GM13976 (cell line): ENCODE data around the gene OR11H6.
A peak's percentile ranks its signal among the peaks of the same experiment; 100 is the strongest.
"Not testable (repeated sequence)": the region's sequence is repeated elsewhere in the genome, so short reads cannot be mapped to it uniquely, and the experiment has no call there.

ENCODE experiments used
- DNase-seq: peaks from one replicate; pipeline ENCODE4 v3.0.0; 2012; ENCODE audit warnings: low spot score
- in situ Hi-C: fragments of 300-500 bp; cut with MboI; formaldehyde crosslinking; loops from one replicate; pipeline ENCODE4 v1.12.0; 2022; ENCODE audit warnings: low sequenced_read_pairs, mixed read lengths, inconsistent platforms; ENCODE audit not compliant: unreplicated experiment
- TF ChIP-seq, protein P1 (sequence below): IDR thresholded peaks from 2 replicates; pipeline ENCODE4 v1.5.1; 2012; ENCODE audit warnings: borderline replicate concordance, mild to moderate bottlenecking; ENCODE audit not compliant: insufficient read depth; ENCODE audit errors: extremely low read depth, missing control alignments, control extremely low read depth

The OR11H6 gene

DNA sequence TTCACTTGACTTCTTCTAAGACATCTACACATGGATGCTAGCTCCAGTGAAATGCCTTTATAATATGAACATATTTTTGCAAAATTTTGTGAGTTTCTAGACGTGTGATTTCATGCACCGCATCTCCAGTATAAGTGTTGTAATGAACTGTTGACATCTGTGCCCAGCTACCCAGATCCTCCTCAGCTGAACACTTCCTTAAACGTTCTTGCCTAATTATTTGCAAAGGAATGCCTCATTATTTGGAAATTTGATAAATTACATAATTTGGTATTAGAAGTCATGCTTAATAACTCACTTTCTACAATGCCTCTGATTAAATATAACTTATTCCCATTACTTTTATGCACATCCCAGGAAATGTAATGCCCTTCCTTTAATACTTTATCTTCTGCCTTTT, 18.8 kb upstream of the OR11H6 start:
- in situ Hi-C loops: no loop called here
- no peak for DNase-seq
- TF ChIP-seq, protein P1, sequence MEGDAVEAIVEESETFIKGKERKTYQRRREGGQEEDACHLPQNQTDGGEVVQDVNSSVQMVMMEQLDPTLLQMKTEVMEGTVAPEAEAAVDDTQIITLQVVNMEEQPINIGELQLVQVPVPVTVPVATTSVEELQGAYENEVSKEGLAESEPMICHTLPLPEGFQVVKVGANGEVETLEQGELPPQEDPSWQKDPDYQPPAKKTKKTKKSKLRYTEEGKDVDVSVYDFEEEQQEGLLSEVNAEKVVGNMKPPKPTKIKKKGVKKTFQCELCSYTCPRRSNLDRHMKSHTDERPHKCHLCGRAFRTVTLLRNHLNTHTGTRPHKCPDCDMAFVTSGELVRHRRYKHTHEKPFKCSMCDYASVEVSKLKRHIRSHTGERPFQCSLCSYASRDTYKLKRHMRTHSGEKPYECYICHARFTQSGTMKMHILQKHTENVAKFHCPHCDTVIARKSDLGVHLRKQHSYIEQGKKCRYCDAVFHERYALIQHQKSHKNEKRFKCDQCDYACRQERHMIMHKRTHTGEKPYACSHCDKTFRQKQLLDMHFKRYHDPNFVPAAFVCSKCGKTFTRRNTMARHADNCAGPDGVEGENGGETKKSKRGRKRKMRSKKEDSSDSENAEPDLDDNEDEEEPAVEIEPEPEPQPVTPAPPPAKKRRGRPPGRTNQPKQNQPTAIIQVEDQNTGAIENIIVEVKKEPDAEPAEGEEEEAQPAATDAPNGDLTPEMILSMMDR: no peak

DNA sequence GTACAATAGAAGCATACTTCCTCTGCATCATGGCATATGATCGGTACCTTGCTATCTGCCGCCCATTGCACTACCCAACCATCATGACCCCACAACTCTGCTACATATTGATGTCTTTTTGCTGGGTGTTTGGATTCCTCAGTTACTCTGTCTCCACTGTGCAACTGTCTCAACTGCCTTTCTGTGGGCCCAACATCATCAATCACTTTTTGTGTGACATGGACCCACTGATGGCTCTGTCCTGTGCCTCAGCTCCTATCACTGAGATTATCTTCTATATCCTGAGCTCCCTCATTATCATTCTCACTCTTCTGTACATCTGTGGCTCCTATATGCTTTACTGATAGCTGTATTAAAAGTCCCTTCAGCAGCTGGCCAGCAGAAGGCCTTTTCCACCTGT, 13.9 kb upstream of the OR11H6 start:
- TF ChIP-seq, protein P1: no peak
- in situ Hi-C loops: no loop called here
- DNase-seq: no peak

DNA sequence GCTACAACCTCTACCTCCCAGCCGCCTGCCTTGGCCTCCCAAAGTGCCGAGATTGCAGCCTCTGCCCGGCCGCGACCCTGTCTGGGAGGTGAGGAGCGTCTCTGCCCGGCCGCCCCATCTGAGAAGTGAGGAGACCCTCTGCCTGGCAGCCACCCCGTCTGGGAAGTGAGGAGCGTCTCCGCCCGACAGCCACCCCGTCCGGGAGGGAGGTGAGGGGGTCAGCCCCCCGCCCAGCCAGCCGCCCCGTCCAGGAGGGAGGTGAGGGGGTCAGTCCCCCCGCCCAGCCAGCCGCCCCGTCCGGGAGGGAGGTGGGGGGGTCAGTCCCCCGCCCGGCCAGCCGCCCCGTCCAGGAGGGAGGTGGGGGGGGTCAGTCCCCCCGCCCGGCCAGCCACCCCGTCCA, 11.1 kb upstream of the OR11H6 start:
- in situ Hi-C loops, DNase-seq: not testable (repeated sequence)

DNA sequence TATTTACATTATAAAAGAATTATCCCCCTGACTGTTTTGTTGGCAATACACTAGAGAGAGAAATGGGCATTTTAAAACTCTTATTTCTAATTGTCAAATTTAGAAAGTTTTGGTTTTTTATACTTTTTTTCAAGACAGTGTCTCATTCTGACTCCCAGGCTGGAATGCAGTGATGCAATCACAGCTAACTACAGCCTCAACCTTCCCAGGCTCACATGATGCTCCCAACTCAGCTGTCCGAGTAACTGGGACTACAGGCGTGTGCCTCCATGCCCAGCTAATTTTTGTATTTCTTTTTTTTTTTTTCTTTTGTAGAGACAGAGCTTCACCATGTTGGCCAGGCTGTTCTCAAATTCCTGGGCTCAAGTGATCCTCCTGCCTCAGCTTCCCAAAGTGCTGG, 8.3 kb upstream of the OR11H6 start:
- DNase-seq: no peak
- TF ChIP-seq, protein P1: no peak
- in situ Hi-C loops: no loop called here

DNA sequence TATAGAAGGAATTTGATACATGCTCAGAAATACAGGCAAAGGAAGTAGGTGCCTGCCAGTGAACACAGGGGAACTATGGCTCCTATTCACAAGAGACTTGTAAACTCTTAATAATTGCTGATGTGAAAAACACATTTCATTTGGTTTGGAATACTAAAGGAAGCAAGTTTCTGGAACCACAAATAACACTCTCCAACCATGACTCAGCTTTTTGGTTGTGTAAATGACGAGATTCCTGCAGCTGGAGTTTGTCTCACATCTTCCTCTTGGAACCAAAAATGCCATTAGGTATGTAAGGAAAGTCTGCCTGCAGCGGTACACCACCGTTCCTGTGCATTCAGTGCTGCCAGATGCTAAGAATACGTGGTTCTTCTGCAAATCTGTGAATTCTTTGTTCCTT, 4.5 kb upstream of the OR11H6 start:
- in situ Hi-C loops: no loop called here
- no peak for DNase-seq
- TF ChIP-seq, protein P1: no peak

DNA sequence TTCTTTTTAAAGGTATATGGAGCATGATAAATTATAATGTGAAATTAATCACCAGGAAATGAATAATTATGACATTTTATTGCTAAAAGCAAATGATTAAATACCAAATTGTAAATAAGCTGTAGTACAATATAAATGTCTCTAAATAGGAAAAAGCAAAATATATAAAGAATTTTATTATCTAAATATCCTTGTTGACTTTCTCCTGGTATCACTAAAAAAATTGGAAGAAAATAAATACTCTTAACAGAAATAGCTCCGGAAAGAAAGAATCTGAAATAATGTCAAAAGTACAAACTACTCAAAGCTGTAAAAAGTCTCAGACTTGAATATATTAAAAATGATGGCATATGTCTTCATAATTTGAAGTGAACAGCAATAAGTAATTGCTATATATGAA, 5.2 kb downstream of the OR11H6 start, which contains the start of gene OR11H7:
Gene OR11H7, plus strand, starts transcription at position 301 of the 400 bp plus-strand sequence.
- TF ChIP-seq, protein P1: no peak
- no peak for DNase-seq
- in situ Hi-C loops: no loop called here

DNA sequence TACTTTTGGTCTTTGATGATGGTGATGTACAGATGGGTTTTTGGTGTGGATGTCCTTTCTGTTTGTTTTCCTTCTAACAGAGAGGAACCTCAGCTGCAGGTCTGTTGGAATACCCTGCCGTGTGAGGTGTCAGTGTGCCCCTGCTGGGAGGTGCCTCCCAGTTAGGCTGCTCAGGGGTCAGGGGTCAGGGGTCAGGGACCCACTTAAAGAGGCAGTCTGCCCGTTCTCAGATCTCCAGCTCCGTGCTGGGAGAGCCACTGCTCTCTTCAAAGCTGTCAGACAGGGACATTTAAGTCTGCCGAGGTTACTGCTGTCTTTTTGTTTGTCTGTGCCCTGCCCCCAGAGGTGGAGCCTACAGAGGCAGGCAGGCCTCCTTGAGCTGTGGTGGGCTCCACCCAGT, 11.9 kb downstream of the OR11H6 start:
- in situ Hi-C loops, DNase-seq: not testable (repeated sequence)

DNA sequence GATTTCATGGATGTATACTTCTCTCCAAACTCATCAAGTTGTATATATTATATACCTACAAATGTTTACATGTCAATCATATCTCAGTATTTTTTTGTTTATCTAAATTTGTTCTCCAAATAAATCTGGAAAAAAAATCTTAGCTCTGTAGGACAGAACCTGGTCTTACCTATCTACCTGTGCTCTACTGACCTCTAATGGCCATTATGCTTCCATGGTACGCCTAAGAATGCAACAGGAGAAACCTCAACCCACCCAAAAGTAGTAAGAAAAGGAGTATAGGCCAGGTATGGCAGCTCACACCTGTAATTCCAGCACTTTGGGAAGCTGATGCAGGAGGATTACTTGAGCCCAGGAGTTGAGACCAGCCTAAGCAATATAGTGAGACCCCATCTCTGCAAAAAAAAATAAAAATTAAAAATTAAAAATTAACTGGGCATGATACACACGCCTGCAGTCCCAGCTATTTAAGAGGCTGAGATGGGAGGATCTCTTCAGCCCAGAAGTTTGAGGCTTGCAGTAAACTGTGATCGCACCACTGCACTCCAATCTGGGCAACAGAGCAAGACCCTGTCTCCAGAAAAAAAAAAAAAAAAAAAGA, 24.2 kb downstream of the OR11H6 start:
- TF ChIP-seq, protein P1: peak; percentile 4
- DNase-seq: no peak
- in situ Hi-C loops: no loop called here
